Measurements from ENCODE around the gene ATXN2L. TPM values are rescaled to one million over a fixed set of nuclear protein-coding genes. Genes with fewer than 3 reads are reported as not detected.
"Not testable (repeated sequence)": the region's sequence is repeated elsewhere in the genome, so short reads cannot be mapped to it uniquely, and the experiment has no call there.

Gene ATXN2L
- total RNA-seq, result 162 TPM

- DNase-seq (ENCODE audit: low spot score), result peak; percentile 95
These were observed at the start of gene ATXN2L for GRCh38 chr16:28822520-28823290. Gene ATXN2L (plus strand): TSS chr16:28822999. CDS start chr16:28823260, 261 bp downstream.

- DNase-seq (ENCODE audit: low spot score), result not testable (repeated sequence)
These were observed 41.1 kb upstream of the ATXN2L start for GRCh38 chr16:28781697-28782096.

- DNase-seq (ENCODE audit: low spot score), result not testable (repeated sequence)
These were observed 40.4 kb upstream of the ATXN2L start for GRCh38 chr16:28782357-28782756.

GRCh38 chr16:28802235-28803019 is 20.4 kb upstream of the ATXN2L start:
- DNase-seq (ENCODE audit: low spot score), result not testable (repeated sequence)

GRCh38 chr16:28807445-28808120 is 15.2 kb upstream of the ATXN2L start:
- DNase-seq (ENCODE audit: low spot score), result not testable (repeated sequence)

- no peak for DNase-seq (ENCODE audit: low spot score)
These were observed 2.8 kb upstream of the ATXN2L start for GRCh38 chr16:28820016-28820415.

GRCh38 chr16:28820546-28820945 is 2.3 kb upstream of the ATXN2L start:
- not testable (repeated sequence) for DNase-seq (ENCODE audit: low spot score)

- DNase-seq (ENCODE audit: low spot score), result no peak
These were observed 802 bp upstream of the ATXN2L start for GRCh38 chr16:28821874-28822519.

GRCh38 chr16:28823291-28823872 is 583 bp downstream of the ATXN2L start:
- DNase-seq (ENCODE audit: low spot score), result no peak

GRCh38 chr16:28823873-28824716 is 1.3 kb downstream of the ATXN2L start:
- peak; percentile 98 for DNase-seq (ENCODE audit: low spot score)

GRCh38 chr16:28824717-28824973 is 1.8 kb downstream of the ATXN2L start:
- DNase-seq (ENCODE audit: low spot score), result no peak

- DNase-seq (ENCODE audit: low spot score), result no peak
These were observed 3.3 kb downstream of the ATXN2L start for GRCh38 chr16:28826141-28826540.

- DNase-seq (ENCODE audit: low spot score), result no peak
These were observed 6.9 kb downstream of the ATXN2L start for GRCh38 chr16:28829747-28830146.

- no peak for DNase-seq (ENCODE audit: low spot score)
These were observed 7.7 kb downstream of the ATXN2L start for GRCh38 chr16:28830531-28830930.

GRCh38 chr16:28834349-28834748 is 11.6 kb downstream of the ATXN2L start:
- no peak for DNase-seq (ENCODE audit: low spot score)

GRCh38 chr16:28834873-28835863 is 12.4 kb downstream of the ATXN2L start:
- DNase-seq (ENCODE audit: low spot score), result no peak

- DNase-seq (ENCODE audit: low spot score), result no peak
These were observed 13.3 kb downstream of the ATXN2L start for GRCh38 chr16:28835864-28836760.

GRCh38 chr16:28836761-28837064 is 13.9 kb downstream of the ATXN2L start:
- DNase-seq (ENCODE audit: low spot score), result no peak
